Activated CD8-positive, alpha-beta memory T cell treated with anti-CD3 and anti-CD28 coated beads, Interleukin-2, amount 50 U/mL, for 48 hours (primary cell): ENCODE measurements around the gene EXOSC7.
"Not testable (repeated sequence)": the region's sequence is repeated elsewhere in the genome, so short reads cannot be mapped to it uniquely, and the experiment has no call there.

Source experiments
- DNase-seq: peaks from one replicate; pipeline ENCODE4 v3.0.0-alpha.2; 2020

EXOSC7 gene

GRCh38 chr3:45026038-45026437 lies 50.0 kb downstream of the EXOSC7 start, which contains the start of gene CLEC3B:
Gene CLEC3B (plus strand): TSS chr3:45026303. CDS start chr3:45026363, 60 bp downstream.
- no peak for DNase-seq

GRCh38 chr3:45026957-45027356 lies 50.9 kb downstream of the EXOSC7 start:
- DNase-seq = no peak

- no peak for DNase-seq
Observed at GRCh38 chr3:45027441-45027840, 51.4 kb downstream of the EXOSC7 start.

- no peak for DNase-seq
Observed at GRCh38 chr3:45029216-45029615, 53.2 kb downstream of the EXOSC7 start.

- no peak for DNase-seq
Observed at GRCh38 chr3:45029661-45030060, 53.6 kb downstream of the EXOSC7 start.

- no peak for DNase-seq
Observed at GRCh38 chr3:45031531-45031930, 55.5 kb downstream of the EXOSC7 start.

GRCh38 chr3:45032113-45032512 lies 56.1 kb downstream of the EXOSC7 start:
- no peak for DNase-seq

GRCh38 chr3:45033791-45034190 lies 57.7 kb downstream of the EXOSC7 start:
- DNase-seq = no peak

- peak; percentile 59 for DNase-seq
Observed at GRCh38 chr3:45034612-45035252, 58.7 kb downstream of the EXOSC7 start.

- DNase-seq = peak; percentile 59
Observed at GRCh38 chr3:45035441-45036301, 59.6 kb downstream of the EXOSC7 start.

- DNase-seq = peak; percentile 89
Observed at GRCh38 chr3:45037720-45038455, 61.8 kb downstream of the EXOSC7 start.

- DNase-seq = no peak
Observed at GRCh38 chr3:45041666-45042065, 65.6 kb downstream of the EXOSC7 start.

- DNase-seq = no peak
Observed at GRCh38 chr3:45042162-45042561, 66.1 kb downstream of the EXOSC7 start.

GRCh38 chr3:45043728-45044299 lies 67.8 kb downstream of the EXOSC7 start:
- DNase-seq = no peak

- no peak for DNase-seq
Observed at GRCh38 chr3:45048244-45048643, 72.2 kb downstream of the EXOSC7 start.

GRCh38 chr3:45049807-45050206 lies 73.8 kb downstream of the EXOSC7 start:
- no peak for DNase-seq

- DNase-seq = no peak
Observed at GRCh38 chr3:45051685-45052084, 75.6 kb downstream of the EXOSC7 start.

- not testable (repeated sequence) for DNase-seq
Observed at GRCh38 chr3:45053805-45054195, 77.8 kb downstream of the EXOSC7 start.

GRCh38 chr3:45054196-45054857 lies 78.3 kb downstream of the EXOSC7 start:
- DNase-seq = no peak

GRCh38 chr3:45055032-45055410 lies 79.0 kb downstream of the EXOSC7 start:
- no peak for DNase-seq

GRCh38 chr3:45055411-45056143 lies 79.5 kb downstream of the EXOSC7 start:
- no peak for DNase-seq
